Activated CD8-positive, alpha-beta T cell treated with anti-CD3 and anti-CD28 coated beads, Interleukin-2, amount 10 ng/mL, durations not matched to agents 7 days and 5 days (primary cell): Measurements from ENCODE around the gene GRK6. TPM values are rescaled to one million over a fixed set of nuclear protein-coding genes. Genes with fewer than 3 reads are reported as not detected.
A peak's percentile ranks its signal among the peaks of the same experiment; 100 is the strongest.

ENCODE experiments used
- ATAC-seq: fragments of 150-1000 bp; cut with Tn5 transposase; one replicate; pipeline ENCODE4 v1.10.0; 2021; ENCODE audit warnings: moderate library complexity
- CTCF ChIA-PET: fragments of 350-600 bp; sonication (Branson Sonifier 250); formaldehyde crosslinking; loops from one replicate; lab custom pipeline; 2021; ENCODE audit warnings: antibody characterized with exemption; lab: Charles Lee
- POLR2A ChIA-PET: fragments of 350-600 bp; sonication (Branson Sonifier 250); formaldehyde crosslinking; loops from one replicate; lab custom pipeline; 2021; ENCODE audit warnings: antibody characterized with exemption; lab: Charles Lee
- DNase-seq: peaks from one replicate; pipeline ENCODE4 v3.0.0-alpha.2; 2020
- H3K27ac Mint-ChIP-seq: one replicate; pipeline ENCODE4 v1.8.0; 2021; ENCODE audit warnings: mild to moderate bottlenecking, mixed read lengths
- H3K27me3 Mint-ChIP-seq: one replicate; pipeline ENCODE4 v1.8.0; 2021; ENCODE audit warnings: low read depth, mixed read lengths
- H3K36me3 Mint-ChIP-seq: one replicate; pipeline ENCODE4 v1.8.0; 2021; ENCODE audit warnings: low read depth, mixed read lengths
- H3K4me1 Mint-ChIP-seq: one replicate; pipeline ENCODE4 v1.8.0; 2021; ENCODE audit warnings: low read depth, mixed read lengths
- H3K4me3 Mint-ChIP-seq: one replicate; pipeline ENCODE4 v1.8.0; 2021; ENCODE audit warnings: mild to moderate bottlenecking, mixed read lengths
- H3K9me3 Mint-ChIP-seq: one replicate; pipeline ENCODE4 v1.8.0; 2022; ENCODE audit warnings: mixed read lengths; ENCODE audit not compliant: insufficient read depth
- total RNA-seq, 2 experiments: library from RNA; stranded (reverse); gene quantifications; one replicate each; pipeline ENCODE4 v1.2.3, GENCODE V29; 2021

GRK6 gene
- total RNA-seq, 2 experiments from 2014 or later: 206 to 213 TPM

DNA sequence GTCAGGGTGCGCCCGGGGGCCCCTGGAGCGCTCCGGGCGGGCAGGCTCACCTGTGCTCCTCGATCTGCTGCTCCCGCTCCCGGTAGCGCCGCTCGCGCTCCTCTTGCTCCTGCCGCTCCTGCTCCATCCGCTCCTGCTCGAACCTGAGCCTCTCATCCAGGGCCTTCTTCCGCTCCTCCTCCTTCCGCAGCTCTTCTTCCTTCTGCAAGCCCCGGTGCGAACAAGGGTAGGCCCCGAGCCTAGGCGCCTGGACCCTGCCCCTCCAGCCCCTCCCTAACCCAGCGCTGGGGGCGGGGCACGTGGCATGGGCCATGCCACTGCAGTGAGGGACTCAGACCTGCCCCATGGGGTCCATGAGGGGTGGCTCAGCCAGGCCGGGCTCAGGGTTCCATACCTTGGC, 40.4 kb downstream of the GRK6 start:
- POLR2A ChIA-PET: no interaction called here

DNA sequence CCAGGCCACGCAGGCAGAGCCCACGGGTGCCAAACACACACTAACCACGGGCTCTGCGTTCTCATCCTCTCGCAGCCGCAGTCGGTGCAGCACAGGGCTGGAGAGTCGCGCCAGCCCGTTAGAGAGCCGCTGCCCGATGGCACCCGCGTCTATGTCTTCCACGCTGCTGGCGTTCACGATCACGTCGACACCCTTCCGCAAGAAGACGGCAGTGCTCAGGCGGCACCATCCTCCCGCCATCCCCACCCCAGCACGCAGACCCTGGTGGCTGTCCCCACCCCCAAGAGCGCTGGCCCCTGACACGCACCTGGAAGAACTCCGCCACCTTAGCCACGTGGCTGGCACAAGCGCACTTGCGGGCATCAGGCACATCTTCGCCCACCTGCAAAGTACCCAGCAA, 41.0 kb downstream of the GRK6 start:
- H3K27ac Mint-ChIP-seq: no peak overlapping the region
- ATAC-seq (no peak), DNase-seq (no peak)
- ChIA-PET POLR2A (no interaction called here), CTCF (interaction anchor here (0.8 to 1.7 kb wide), 2 partner anchors 10 to 34 kb away, joined by 3 to 7 read pairs; no protein-coding TSS in a partner anchor)
- peaks cover 50% of the 10 kb centered on the region for H3K4me1 Mint-ChIP-seq
- H3K4me3 Mint-ChIP-seq: no peak overlapping the region
- peaks cover 43% of the 10 kb centered on the region for H3K36me3 Mint-ChIP-seq
- no peaks in the 10 kb centered on the region for H3K9me3 Mint-ChIP-seq
- H3K27me3 Mint-ChIP-seq: no peaks in the 10 kb centered on the region

More for the DNA sequence above, 40.4 kb downstream of the GRK6 start:
- DNase-seq: no peak
- CTCF ChIA-PET: interaction anchor here (1.7 kb wide), 1 partner anchor 9 kb away, joined by 7 read pairs; no protein-coding TSS in a partner anchor
- Mint-ChIP-seq H3K27ac (no peak overlapping the region), H3K4me1 (peaks cover 51% of the 10 kb centered on the region), H3K4me3 (no peak overlapping the region), H3K9me3 (no peaks in the 10 kb centered on the region), H3K27me3 (no peaks in the 10 kb centered on the region), H3K36me3 (peaks cover 40% of the 10 kb centered on the region)
- no peak for ATAC-seq

DNA sequence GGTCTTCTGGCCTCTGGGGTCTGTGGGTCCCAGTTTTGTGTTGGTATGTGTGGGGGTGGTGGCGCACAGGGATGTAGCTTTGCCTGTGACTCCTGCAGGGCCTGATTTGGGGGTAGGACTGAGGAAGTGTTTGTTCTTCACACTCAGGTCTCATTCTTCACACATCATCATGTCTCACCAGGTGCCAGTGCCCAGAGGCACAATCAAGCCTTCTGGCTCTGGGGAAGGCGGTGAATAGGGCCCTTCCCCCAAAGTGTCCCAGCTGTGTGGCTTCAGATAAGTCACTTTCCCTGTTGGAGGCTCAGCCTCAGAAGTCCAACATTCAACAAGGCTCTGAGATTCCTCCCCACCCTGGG, 41.8 kb downstream of the GRK6 start:
- Mint-ChIP-seq H3K4me3 (no peak overlapping the region), H3K27me3 (no peaks in the 10 kb centered on the region), H3K27ac (peak overlapping the region; percentile 58), H3K4me1 (peaks cover 41% of the 10 kb centered on the region), H3K9me3 (no peaks in the 10 kb centered on the region), H3K36me3 (peaks cover 41% of the 10 kb centered on the region)
- DNase-seq (no peak), ATAC-seq (no peak)
- CTCF ChIA-PET: interaction anchor here (0.8 to 2.0 kb wide), 3 partner anchors 11 to 78 kb away, joined by 3 to 9 read pairs (median 3); no protein-coding TSS in a partner anchor
- POLR2A ChIA-PET: no interaction called here

DNA sequence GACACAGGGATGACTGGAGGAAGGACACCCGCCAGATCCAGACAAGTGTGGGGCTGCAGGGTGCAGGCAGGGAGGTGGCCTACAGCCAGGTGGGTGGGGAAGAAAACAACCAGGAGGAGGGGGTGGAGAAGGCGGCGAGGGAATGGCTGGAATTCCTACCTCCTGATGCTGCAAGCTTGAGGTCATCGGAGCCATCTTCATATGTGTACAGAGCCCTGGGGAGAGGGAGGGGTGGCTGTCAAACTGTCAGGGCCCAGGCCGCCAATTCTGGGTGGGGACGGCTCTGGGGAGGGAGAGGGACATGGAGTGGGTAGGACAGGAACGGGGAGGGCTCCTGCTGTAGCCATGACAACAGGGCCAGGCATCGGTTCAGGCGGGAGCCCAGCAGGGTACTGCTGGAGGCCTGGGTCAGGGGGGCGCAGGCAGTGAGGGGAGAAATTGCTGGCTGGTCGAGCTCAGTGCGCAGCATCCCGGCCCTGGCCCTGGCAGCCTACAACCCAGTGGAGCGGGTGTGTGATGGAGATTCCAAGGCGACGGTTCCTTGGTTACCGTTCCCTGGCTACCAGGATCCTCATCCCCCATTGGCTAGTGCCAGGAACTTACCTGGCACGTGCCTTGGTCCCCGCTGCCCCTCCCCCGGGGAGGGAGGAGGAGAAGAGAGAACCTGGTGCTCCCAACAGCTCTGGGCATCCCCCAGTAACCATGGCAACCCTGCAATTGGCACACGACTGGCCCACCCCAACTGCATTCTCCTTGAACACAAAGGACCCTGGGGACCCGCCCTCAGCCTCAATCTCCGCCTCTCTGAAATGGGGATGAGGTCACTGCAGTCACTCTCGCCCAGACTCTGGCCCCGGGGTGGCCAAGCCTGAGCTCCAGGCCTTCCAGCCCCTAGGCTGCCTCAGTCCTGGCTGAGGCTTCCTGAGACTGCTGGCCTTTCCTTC, 42.5 kb downstream of the GRK6 start:
- no peak for DNase-seq
- Mint-ChIP-seq H3K9me3 (no peaks in the 10 kb centered on the region), H3K4me3 (no peak overlapping the region), H3K4me1 (peaks cover 39% of the 10 kb centered on the region), H3K27ac (peak overlapping the region; percentile 58), H3K27me3 (peaks cover under 1% of the 10 kb centered on the region), H3K36me3 (peaks cover 37% of the 10 kb centered on the region)
- CTCF ChIA-PET: interaction anchor here (0.9 to 2.0 kb wide), 3 partner anchors 12 to 107 kb away, joined by 3 to 9 read pairs (median 3); no protein-coding TSS in a partner anchor
- no peak for ATAC-seq
- POLR2A ChIA-PET: interaction anchor here (0.8 to 1.3 kb wide), 2 partner anchors 64 to 117 kb away, joined by 3 read pairs; partner anchors contain the start of gene LMAN2

DNA sequence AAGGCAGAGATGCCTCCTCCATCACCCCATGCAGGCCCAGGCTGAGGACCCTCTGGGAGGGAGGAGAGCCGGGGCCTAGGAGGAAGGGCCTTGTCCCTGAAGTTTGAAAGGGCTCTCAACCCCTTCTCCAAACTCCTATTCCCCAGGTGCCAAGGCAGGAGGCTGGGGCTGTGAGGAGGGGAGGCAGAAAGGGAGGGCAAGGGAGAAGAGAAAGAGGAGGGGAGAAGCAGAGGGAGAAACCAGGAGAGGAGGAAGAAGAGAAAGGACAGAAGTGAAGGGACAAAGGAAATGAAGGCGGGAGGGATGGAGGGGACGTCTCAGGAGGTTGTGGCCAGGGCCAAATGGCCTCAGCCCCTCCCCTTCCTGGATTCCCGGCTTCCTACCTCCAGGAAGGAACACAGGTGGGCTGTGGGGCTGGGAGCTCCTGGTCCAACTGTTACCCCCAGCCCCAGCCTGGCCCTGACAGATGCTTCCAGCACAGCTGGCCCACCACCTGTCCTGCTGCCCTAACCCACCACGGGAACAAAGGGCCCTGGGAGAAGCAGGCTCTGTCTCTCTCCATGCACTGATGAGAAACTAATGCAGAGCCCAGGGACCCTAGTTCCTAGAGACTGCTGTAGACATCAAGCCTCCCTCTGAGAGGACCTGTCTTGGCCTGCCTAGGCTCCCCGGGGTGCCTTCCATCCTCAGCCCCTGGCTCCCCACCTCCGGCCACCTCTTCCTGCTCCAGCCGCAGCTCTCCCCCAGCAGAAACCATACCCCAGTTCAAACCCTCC, 43.5 kb downstream of the GRK6 start:
- no peaks in the 10 kb centered on the region for H3K9me3 Mint-ChIP-seq
- ATAC-seq: no peak
- H3K4me3 Mint-ChIP-seq: no peak overlapping the region
- DNase-seq: no peak
- H3K36me3 Mint-ChIP-seq: peaks cover 37% of the 10 kb centered on the region
- ChIA-PET CTCF (interaction anchor here (0.9 to 4.0 kb wide), 6 partner anchors 9 to 108 kb away, joined by 3 to 29 read pairs (median 16); no protein-coding TSS in a partner anchor), POLR2A (interaction anchor here (1.3 kb wide), 1 partner anchor 118 kb away, joined by 3 read pairs; the partner anchor contains the start of gene LMAN2)
- peaks cover 4% of the 10 kb centered on the region for H3K27me3 Mint-ChIP-seq
- peaks cover 49% of the 10 kb centered on the region for H3K4me1 Mint-ChIP-seq
- H3K27ac Mint-ChIP-seq: peak overlapping the region; percentile 89

DNA sequence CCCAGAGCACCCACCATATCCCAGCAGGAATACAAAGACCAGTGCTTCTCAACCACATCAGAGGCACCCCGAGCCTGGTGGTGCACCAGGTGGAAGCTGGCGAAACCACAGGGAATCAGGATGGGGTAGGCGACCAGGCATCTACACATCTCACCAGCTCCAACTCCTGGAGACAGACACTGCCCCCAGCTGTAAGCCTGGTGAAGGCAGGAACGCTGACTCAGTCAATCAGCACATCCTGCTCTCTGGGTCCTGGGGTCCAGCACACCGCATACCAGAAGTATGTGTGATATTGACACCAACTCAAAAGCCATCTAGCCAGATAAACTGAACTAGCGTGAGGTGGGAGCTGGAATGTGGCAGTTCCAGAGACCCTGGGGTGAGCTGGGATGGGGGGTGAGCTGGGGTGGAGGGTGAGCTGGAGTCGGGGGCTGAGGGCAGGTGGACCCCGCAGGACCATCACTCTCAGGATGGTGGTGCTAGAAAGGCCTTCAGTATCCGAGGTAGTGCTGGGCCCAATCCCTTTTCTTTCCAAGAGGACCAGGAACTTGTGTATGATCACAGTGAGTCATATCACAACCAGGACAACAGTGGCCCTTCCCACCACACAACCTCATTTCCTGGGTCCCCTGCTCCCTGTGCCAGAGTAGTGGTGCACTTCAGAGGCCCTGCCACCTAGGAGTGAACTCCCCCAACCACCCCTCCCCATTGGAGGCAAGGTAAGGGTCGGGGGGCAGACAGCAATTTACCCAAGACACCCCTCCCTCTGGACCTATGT, 44.5 kb downstream of the GRK6 start:
- ChIA-PET CTCF (interaction anchor here (1.0 to 4.0 kb wide), 8 partner anchors 8 to 357 kb away, joined by 3 to 45 read pairs (median 16); no protein-coding TSS in a partner anchor), POLR2A (interaction anchor here (0.9 to 1.8 kb wide), 5 partner anchors 8 to 54 kb away, joined by 3 to 7 read pairs (median 3); partner anchors contain the start of gene PDLIM7)
- DNase-seq (no peak), ATAC-seq (peak; percentile 1)
- H3K36me3 Mint-ChIP-seq: peaks cover 29% of the 10 kb centered on the region
- H3K27ac Mint-ChIP-seq: peak overlapping the region; percentile 89
- H3K9me3 Mint-ChIP-seq: no peaks in the 10 kb centered on the region
- peaks cover 4% of the 10 kb centered on the region for H3K27me3 Mint-ChIP-seq
- peaks cover 58% of the 10 kb centered on the region for H3K4me1 Mint-ChIP-seq
- H3K4me3 Mint-ChIP-seq: peak overlapping the region; percentile 80

DNA sequence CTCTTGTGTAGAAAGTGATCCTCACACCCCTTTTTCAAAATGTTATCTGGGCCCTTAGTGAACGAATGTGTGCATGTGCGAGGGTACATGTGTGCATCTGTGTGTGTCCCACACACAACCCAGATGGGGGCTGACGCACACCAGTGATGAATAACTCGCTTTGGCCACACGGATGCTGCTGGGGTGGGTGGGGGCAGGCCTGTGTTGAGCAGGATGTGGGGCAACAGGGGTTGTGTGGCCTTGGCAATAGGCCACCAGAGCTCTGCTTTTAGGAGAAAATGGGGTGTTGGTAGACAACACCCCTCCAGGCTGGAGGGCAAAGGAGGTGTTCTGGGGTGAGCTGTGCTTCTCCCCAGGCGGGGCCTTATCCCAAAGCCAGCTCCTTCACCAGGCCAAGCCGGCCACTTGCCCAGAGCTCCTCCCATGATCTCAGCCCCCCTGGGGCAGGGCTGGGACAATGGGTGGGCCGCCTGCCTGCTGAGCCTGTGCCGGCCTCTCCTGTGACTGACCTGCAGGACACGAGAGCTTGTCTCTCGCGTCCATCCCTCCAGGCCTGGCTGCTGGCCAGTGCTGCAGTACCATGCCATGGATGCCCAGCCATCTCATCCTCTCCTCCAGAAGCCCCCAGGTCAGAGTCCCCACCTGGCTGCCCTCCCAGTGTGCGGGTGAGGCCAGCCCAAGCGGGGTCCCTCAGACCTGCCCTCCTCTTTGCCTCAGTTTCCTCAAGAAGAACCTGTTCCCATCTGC, 45.3 kb downstream of the GRK6 start:
- peak overlapping the region; percentile 89 for H3K27ac Mint-ChIP-seq
- no peaks in the 10 kb centered on the region for H3K9me3 Mint-ChIP-seq
- ChIA-PET POLR2A (interaction anchor here (0.7 to 1.8 kb wide), 9 partner anchors 9 to 81 kb away, joined by 3 to 8 read pairs (median 5); partner anchors contain the start of genes GRK6 and PDLIM7), CTCF (interaction anchor here (1.0 to 4.0 kb wide), 10 partner anchors 9 to 358 kb away, joined by 3 to 45 read pairs (median 10); partner anchors contain the start of gene PDLIM7)
- peaks cover 66% of the 10 kb centered on the region for H3K4me1 Mint-ChIP-seq
- H3K27me3 Mint-ChIP-seq: peaks cover 4% of the 10 kb centered on the region
- ATAC-seq (peak; percentile 32), DNase-seq (peak; percentile 80)
- peak overlapping the region; percentile 80 for H3K4me3 Mint-ChIP-seq
- peaks cover 22% of the 10 kb centered on the region for H3K36me3 Mint-ChIP-seq

DNA sequence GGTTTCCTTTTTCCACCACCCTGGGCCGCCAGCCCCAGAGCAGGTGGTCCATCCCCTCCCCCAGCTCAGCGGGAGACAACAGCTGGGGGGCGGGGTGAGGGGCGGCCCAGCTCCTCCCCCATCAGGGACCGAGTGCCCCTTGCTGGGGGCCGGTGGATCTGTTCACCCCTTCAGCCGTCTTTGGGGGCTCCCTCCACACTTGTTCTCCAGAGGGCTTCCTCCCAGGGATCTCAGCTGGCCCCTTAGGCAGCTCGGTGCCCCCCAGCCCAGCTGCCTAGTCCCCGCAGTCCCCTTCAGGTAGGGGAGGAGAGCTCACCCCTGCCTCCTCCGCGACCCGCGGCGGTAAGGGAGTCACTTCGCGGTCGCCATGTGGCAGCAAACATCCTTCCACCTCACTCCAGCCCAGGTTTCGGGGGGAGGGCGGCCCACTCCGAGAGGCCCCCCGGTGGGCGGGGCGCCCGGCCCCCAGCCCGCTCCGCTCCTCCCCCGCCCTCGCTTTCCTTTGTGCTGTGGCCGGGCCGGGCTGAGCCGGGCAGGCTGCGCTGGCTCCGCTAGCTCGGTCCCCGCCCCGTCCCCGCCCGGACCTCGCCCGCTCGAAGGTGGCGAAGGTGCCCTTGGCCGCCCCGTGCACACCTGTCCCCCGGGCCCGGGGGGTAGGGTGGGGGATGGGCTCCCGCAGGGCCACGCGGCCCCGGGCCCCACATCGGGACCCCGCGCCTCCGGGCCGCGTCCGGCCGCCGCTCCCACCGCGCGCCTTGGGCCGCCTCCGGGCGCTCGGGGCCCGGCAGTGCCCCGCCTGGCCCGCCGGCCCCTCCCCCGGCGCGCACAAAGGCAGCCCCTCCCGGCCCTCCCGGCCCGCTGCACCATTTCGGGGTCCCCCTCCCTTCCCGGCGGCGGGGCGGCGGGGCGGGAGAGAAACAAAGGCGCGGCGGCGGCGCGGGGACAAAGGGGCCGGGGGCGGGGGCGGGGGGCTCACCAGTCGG, 46.3 kb downstream of the GRK6 start:
- H3K4me1 Mint-ChIP-seq: peaks cover 70% of the 10 kb centered on the region
- H3K4me3 Mint-ChIP-seq: peak overlapping the region; percentile 80
- peaks cover 4% of the 10 kb centered on the region for H3K27me3 Mint-ChIP-seq
- CTCF ChIA-PET: interaction anchor here (1.0 to 4.0 kb wide), 11 partner anchors 8 to 359 kb away, joined by 3 to 45 read pairs (median 8); partner anchors contain the start of gene PDLIM7
- POLR2A ChIA-PET: interaction anchor here (0.6 to 1.8 kb wide), 9 partner anchors 10 to 82 kb away, joined by 3 to 8 read pairs (median 5); partner anchors contain the start of genes GRK6 and PDLIM7
- DNase-seq (peak; percentile 88), ATAC-seq (peak; percentile 66)
- peak overlapping the region; percentile 89 for H3K27ac Mint-ChIP-seq
- H3K9me3 Mint-ChIP-seq: no peaks in the 10 kb centered on the region
- H3K36me3 Mint-ChIP-seq: peaks cover 15% of the 10 kb centered on the region

DNA sequence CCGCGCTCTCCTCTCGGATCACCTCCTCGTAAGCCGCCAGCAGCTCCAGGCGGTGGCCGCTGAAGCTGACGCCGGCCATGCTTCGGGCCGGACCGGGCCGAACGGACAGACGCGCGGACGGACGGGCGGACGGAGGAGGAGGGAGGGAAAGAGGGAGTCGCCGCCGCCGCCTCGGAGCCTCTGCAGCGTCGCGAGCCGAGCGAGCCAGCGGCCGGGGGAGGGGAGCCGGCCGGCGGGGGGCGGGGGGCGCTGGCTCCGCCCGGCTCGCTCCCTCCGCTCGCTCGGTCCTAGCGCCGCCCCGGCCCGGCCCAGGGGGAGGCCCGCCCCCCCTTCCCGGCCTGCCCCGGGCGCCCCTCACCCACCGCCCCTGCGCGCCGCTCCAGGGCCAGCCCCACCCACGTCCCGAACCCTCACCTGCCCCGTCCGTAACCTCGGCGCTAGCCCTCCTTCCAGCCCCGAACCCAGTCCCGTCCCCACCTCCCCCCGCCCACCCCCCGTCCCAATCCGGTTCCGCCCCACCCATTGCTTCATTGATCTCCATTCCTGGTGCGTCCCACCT, 47.0 kb downstream of the GRK6 start, which contains the start of gene DBN1:
Gene DBN1 (minus strand): TSS at position 192 of the 559 bp plus-strand sequence. CDS start 113 bp downstream, at position 79.
- DNase-seq (peak; percentile 51), ATAC-seq (peak; percentile 27)
- Mint-ChIP-seq H3K9me3 (no peaks in the 10 kb centered on the region), H3K36me3 (peaks cover 12% of the 10 kb centered on the region), H3K27me3 (peaks cover 4% of the 10 kb centered on the region), H3K27ac (peak within 1 kb of the TSS; percentile 83), H3K4me1 (peaks cover 76% of the 10 kb centered on the region), H3K4me3 (peak within 1 kb of the TSS; percentile 80)
- POLR2A ChIA-PET: interaction anchor here (0.6 to 1.2 kb wide), 3 partner anchors 18 to 25 kb away, joined by 3 to 6 read pairs (median 4); no protein-coding TSS in a partner anchor
- CTCF ChIA-PET: interaction anchor here (1.9 to 4.0 kb wide), 6 partner anchors 9 to 84 kb away, joined by 4 to 45 read pairs (median 26); partner anchors contain the start of gene PDLIM7
